Naive B cell (primary cell): Measurements from ENCODE around the gene DNAJB11. TPM values are rescaled to one million over a fixed set of nuclear protein-coding genes. Genes with fewer than 3 reads are reported as not detected.

Experiments used
- ATAC-seq, 2 donors: fragments of 150-1000 bp; cut with Tn5 transposase; 2 replicates each; pipeline ENCODE4 v1.10.0; 2021; ENCODE audit warnings: low read depth in 2 of 2, mild to moderate bottlenecking in 2 of 2, moderate library complexity in 2 of 2
- DNase-seq: peaks from one replicate; pipeline ENCODE4 v3.0.0; 2022
- H3K27ac Mint-ChIP-seq, 6 donors: one replicate each; pipeline ENCODE4 v1.8.0; 2020 to 2022; ENCODE audit warnings: mild to moderate bottlenecking in 6 of 6, mixed read lengths in 6 of 6, moderate library complexity in 5 of 6, inconsistent platforms in 2 of 6
- H3K27me3 Mint-ChIP-seq, 3 donors: one replicate each; pipeline ENCODE4 v1.8.0; 2021 to 2022; ENCODE audit warnings: mixed read lengths in 3 of 3, mild to moderate bottlenecking in 1 of 3
- H3K36me3 Mint-ChIP-seq, 2 donors: one replicate each; pipeline ENCODE4 v1.8.0; 2020 to 2022; ENCODE audit warnings: mixed read lengths in 2 of 2, inconsistent platforms in 1 of 2, mild to moderate bottlenecking in 1 of 2
- H3K4me1 Mint-ChIP-seq, 3 donors: one replicate each; pipeline ENCODE4 v1.8.0; 2020 to 2022; ENCODE audit warnings: mixed read lengths in 3 of 3, inconsistent platforms in 1 of 3, mild to moderate bottlenecking in 1 of 3, moderate library complexity in 1 of 3
- H3K4me3 Mint-ChIP-seq, 8 donors: one replicate each; pipeline ENCODE4 v1.8.0; 2020 to 2022; ENCODE audit warnings: mild to moderate bottlenecking in 8 of 8, mixed read lengths in 8 of 8, moderate library complexity in 8 of 8, inconsistent platforms in 2 of 8
- H3K9me3 Mint-ChIP-seq, 7 donors: one replicate each; pipeline ENCODE4 v1.8.0; 2020 to 2022; ENCODE audit warnings: mixed read lengths in 7 of 7, mild to moderate bottlenecking in 5 of 7, inconsistent platforms in 2 of 7, moderate library complexity in 1 of 7
- polyA plus RNA-seq, 6 donors: library from polyadenylated mRNA; unstranded; fragments of 300-500 nt; fragmentation: Illumina TruSeq; gene quantifications; one replicate each; pipeline ENCODE4 v1.2.3, GENCODE V29; 2021; ENCODE audit warnings: low read depth in 6 of 6

DNAJB11 gene
- polyA plus RNA-seq, 6 donors from 2014 or later = 31.3 to 41.1 (median 37.7) TPM

DNA sequence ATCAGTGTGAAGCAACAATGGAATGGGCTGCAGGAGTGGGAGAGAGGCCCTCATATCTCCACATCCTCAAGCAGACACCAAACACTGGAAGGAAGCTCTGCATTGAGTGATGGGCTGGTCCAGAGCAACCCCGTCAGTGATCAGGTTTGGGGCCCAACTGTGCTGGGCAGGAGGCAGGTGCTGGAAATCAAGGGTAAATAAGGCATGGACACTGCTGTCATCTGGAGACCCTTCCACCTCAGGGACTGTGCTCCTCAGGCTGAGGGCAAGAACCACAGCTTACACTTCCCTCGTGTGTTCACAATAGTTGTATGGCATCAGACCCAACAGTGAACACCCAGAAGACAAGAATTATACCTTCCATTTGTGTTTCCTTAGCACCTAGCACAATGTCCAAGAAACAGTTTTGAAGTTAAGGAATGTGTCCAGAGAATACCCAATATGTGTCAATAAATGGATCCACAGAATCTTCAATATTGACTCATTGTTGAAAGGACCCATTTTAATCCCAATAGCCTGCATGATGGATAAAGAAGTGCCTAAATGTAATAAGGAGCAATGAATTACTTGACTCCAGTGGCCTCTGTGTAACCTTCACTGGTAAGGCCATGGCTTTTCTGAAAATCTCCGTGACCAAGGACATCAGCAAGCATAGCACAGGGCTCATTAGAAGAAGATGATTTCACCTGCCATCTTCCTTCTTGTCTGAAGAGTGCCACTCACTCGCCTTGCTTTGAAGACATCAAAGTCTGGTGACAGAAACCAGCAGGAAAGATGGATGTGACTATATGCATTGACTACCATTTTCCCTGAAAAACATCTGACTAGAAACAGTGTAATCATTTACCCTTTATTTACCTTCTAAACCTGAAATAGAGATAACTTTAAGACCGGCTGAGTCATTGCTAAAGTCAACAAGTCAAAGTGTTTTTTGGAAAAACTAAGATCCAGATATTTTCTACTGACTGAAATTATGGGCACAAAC, 35.3 kb downstream of the DNAJB11 start:
- H3K4me3 Mint-ChIP-seq = no peak overlapping the region
- H3K27me3 Mint-ChIP-seq = peaks cover 13 to 24% (median 18%) of the 10 kb centered on the region in 3 donors
- DNase-seq = no peak
- no peaks in the 10 kb centered on the region for H3K4me1 Mint-ChIP-seq
- no peak overlapping the region for H3K27ac Mint-ChIP-seq
- no peak for ATAC-seq
- no peaks in the 10 kb centered on the region for H3K36me3 Mint-ChIP-seq
- no peaks in the 10 kb centered on the region for H3K9me3 Mint-ChIP-seq

DNA sequence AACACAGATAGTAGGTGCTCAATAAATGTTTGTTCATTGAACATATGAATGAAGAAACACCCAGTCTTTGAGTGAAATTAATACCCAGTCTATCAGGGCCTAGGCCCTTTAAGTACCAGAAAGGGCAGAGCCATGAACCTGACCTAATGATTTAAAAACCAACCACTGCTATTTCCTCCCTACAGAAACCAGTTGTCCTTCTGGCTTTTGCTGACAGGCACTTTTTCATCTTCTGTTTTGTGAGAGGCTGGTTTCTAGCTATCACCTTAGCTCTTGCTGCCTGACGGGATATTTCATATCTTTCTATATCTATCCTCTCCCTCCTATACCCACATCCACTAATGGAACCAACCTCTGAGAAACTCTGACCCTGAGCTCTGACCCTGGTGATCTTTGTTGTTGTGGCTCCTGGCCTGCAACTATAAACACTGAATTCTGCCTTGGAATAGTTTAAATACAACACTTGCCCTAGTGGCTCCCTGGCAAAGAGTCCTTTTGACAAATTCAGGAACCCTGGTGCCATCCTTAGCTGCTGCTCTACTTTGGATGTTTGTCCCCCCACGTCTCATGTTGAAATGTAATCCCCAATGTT, 38.2 kb downstream of the DNAJB11 start:
- Mint-ChIP-seq H3K27ac (no peak overlapping the region), H3K4me3 (no peak overlapping the region), H3K36me3 (no peaks in the 10 kb centered on the region), H3K27me3 (peaks cover 20 to 36% (median 34%) of the 10 kb centered on the region in 3 donors), H3K4me1 (no peaks in the 10 kb centered on the region), H3K9me3 (no peaks in the 10 kb centered on the region)
- ATAC-seq (no peak), DNase-seq (no peak)

DNA sequence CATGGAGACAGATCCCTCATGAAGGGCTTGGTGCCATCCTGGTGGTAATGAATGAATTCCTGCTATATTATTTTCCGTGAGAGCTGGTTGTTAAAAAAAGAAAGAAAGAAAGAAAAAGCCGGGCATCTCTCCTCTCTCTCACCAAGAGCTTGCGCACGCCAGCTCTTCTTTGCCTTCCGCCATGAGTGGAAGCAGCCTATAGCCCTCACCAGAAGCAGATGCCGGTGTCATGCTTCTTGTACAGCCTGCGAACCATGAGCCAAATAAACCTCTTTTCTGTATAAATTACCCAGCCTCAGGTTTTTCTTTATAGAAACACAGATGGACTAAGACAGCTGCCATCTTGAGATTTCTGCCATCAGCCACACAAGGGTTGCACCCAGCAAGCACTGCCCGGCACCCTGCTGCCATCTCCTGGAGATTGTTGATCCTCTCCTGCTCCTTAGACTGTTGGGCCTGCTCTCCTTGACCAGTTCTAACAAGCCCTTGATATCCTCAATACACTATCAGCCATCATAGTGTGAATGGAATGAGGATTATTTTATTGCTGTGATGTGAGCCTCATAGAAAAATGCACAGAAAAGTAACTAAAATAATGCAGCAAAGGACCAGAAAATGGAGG, 38.8 kb downstream of the DNAJB11 start:
- H3K9me3 Mint-ChIP-seq = no peaks in the 10 kb centered on the region
- ATAC-seq (no peak), DNase-seq (no peak)
- H3K27ac Mint-ChIP-seq = no peak overlapping the region
- H3K4me1 Mint-ChIP-seq = peaks cover 2 to 3% (median 2%) of the 10 kb centered on the region in 3 donors
- no peaks in the 10 kb centered on the region for H3K36me3 Mint-ChIP-seq
- peaks cover 22 to 36% (median 33%) of the 10 kb centered on the region in 3 donors for H3K27me3 Mint-ChIP-seq
- H3K4me3 Mint-ChIP-seq = no peak overlapping the region

DNA sequence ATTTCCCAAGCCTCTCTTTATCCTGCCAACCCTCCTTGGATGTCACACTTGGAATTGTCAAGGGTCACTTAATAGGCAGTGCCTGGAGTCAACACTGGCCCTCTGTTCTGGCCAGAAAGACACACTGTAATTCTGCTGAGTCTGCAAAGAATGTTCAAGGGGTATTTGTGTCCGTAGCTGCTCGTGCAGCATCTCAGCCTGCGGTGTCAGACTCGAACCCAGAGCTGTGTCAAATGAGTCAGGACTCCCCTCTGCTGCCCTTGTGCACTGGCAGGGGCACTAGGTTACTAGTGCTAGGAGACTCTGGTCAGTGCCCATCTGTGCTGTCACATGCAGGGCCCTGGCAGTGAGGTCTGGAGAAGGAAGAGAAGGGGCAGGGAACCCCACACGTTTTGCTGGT, 41.5 kb downstream of the DNAJB11 start:
- peaks cover 11 to 17% (median 14%) of the 10 kb centered on the region in 3 donors for H3K4me1 Mint-ChIP-seq

DNA sequence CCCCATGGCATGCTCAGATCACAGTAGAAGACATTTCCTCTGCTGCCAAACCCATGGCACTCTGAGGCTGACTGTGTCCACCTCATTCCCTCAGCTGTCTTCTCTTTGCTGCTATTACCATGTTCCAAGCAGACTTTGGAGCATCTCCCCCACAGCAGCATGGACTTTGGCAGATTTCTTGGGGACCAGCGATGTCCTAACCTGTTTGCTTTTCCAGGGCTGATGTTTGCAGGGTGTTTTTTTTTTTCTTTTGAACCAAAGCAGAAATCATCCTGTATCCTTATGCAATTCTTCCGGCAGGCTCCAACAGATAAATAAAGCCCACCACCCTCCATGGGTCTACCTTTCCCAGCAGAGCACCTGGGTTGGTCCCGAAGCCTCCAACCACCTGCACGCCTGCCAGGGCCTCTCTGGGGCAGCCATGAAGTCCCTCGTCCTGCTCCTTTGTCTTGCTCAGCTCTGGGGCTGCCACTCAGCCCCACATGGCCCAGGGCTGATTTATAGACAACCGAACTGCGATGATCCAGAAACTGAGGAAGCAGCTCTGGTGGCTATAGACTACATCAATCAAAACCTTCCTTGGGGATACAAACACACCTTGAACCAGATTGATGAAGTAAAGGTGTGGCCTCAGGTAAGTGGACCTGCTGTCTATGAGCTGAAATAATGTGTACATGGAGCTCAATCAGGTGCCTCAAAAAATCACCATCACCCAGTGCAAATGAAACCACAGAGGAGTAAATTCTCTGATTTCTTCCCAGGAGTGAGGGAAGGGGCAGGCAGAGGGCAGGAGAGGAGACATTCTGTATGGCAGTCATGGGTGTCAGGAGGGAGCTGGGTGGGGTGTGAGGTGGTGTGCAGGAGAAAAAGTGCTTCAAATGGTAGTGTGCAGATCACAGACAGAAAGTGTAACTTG, 42.5 kb downstream of the DNAJB11 start, which contains the start of gene AHSG:
TSS of gene AHSG (plus strand) at position 340 of the 916 bp plus-strand sequence. CDS start at position 422, 82 bp downstream.
- no peaks in the 10 kb centered on the region for H3K36me3 Mint-ChIP-seq
- ATAC-seq (no peak), DNase-seq (no peak)
- H3K4me3 Mint-ChIP-seq = no peak within 1 kb of the TSS
- peak within 1 kb of the TSS in 1 of 6 donors; percentile 64 for H3K27ac Mint-ChIP-seq
- H3K27me3 Mint-ChIP-seq = peaks cover 37 to 46% (median 39%) of the 10 kb centered on the region in 3 donors
- peaks cover 14 to 24% (median 17%) of the 10 kb centered on the region in 3 donors for H3K4me1 Mint-ChIP-seq
- no peaks in the 10 kb centered on the region for H3K9me3 Mint-ChIP-seq

More for the DNA sequence above, 41.5 kb downstream of the DNAJB11 start:
- Mint-ChIP-seq H3K9me3 (no peaks in the 10 kb centered on the region), H3K4me3 (no peak overlapping the region), H3K36me3 (no peaks in the 10 kb centered on the region), H3K27me3 (peaks cover 27 to 37% (median 30%) of the 10 kb centered on the region in 3 donors), H3K27ac (no peak overlapping the region)
- DNase-seq (no peak), ATAC-seq (no peak)

DNA sequence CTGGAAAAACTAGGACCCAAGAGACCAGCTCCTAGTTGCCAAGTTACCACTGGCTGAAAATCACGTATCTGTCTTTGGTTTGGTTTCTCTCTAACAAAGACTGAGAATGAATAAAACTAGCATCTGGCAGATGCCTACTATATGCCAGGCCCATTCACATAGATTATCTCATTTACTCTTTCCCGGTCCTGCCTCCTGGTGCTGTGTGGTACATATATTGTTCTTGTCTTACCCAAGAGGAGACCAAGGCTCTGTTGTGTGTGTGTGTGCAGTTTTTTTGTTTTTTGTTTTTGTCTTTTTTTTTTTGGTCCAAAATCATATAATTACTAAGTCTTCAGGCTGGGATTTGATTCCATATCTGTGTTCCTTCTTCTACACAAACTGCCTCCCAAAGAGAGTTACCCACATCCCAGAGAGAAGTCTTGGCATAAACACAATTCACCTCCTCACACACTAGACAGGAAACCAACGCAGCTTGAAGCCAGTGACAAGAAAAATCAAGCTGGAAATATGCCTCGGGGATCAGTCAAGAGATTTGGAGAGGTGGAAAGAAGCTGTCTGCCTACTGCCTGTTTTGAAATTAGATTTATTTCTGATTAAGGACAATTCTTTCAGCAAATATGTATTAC, 43.2 kb downstream of the DNAJB11 start:
- Mint-ChIP-seq H3K4me3 (no peak overlapping the region), H3K4me1 (peaks cover 14 to 24% (median 17%) of the 10 kb centered on the region in 3 donors), H3K27ac (no peak overlapping the region), H3K9me3 (no peaks in the 10 kb centered on the region), H3K36me3 (no peaks in the 10 kb centered on the region), H3K27me3 (peaks cover 42 to 54% (median 47%) of the 10 kb centered on the region in 3 donors)
- ATAC-seq = no peak
- no peak for DNase-seq

DNA sequence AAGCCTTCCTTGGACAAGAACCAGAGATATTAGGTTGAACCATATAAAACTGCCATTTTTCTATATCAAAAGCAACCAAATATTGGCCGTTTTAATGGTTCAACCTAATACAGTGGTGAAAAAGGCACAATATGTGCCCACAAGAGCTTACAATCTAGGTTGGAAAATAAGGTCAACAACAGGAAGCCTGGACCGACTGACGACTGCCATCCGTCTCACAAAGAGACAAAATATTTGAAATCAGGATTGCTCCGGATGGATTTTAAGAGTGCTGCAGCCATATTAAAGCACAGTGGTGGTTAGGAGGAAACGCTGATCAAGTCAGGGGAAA, 43.7 kb downstream of the DNAJB11 start:
- Mint-ChIP-seq H3K27ac (no peak overlapping the region), H3K27me3 (peaks cover 41 to 56% (median 47%) of the 10 kb centered on the region in 3 donors), H3K4me1 (peaks cover 14 to 24% (median 17%) of the 10 kb centered on the region in 3 donors), H3K9me3 (no peaks in the 10 kb centered on the region), H3K36me3 (no peaks in the 10 kb centered on the region), H3K4me3 (peak overlapping the region in 1 of 8 donors; percentile 0)
- ATAC-seq = no peak
- no peak for DNase-seq

DNA sequence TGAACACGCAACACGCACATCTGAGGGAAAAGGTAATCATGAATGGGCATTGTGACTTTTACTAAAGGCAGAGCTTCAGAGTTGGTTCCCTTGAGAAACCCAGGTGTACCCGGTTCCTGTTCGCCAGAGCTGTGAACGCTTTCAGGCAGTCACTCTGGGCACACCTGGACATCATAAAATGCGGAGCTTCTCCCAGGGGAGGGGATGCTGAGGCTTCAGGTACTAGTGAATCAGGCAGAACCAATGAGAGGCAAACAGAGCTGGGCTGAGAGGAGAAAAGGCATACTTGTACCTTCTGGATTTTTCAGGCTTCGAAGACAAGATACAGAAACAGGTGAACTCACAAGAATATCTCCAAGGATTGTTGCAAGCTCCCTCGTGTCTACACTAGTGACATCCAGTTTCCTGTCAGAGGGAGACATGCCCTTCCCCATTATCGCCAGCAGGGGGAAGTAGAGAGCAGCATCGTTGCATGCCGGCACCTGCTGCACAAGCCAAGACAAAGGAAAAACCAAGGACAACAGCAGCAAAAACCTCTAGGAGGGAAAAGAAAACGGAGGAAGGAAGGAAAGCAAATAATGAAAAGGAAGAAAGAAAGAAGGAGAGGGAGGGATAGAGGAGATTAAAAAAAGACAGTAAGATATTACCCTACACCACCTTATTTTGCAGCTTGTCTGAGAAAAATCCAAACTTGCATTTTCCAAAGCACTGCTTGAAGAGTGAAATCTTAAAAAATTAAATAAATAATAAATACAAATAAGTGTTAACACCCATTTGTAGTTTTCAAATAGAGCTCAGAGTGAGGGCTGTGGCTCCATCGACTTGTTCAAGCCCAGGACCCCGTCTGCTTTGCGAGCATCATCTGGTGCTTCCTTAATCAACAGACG, 44.3 kb downstream of the DNAJB11 start:
- peak overlapping the region in 4 of 8 donors; percentile 0 to 59 (median 20) for H3K4me3 Mint-ChIP-seq
- peaks cover 14 to 24% (median 17%) of the 10 kb centered on the region in 3 donors for H3K4me1 Mint-ChIP-seq
- H3K27ac Mint-ChIP-seq = peak overlapping the region; percentile 0 to 84 (median 34)
- no peaks in the 10 kb centered on the region for H3K36me3 Mint-ChIP-seq
- ATAC-seq (peak; percentile 59 to 63), DNase-seq (peak; percentile 68)
- no peaks in the 10 kb centered on the region for H3K9me3 Mint-ChIP-seq
- peaks cover 45 to 56% (median 47%) of the 10 kb centered on the region in 3 donors for H3K27me3 Mint-ChIP-seq

DNA sequence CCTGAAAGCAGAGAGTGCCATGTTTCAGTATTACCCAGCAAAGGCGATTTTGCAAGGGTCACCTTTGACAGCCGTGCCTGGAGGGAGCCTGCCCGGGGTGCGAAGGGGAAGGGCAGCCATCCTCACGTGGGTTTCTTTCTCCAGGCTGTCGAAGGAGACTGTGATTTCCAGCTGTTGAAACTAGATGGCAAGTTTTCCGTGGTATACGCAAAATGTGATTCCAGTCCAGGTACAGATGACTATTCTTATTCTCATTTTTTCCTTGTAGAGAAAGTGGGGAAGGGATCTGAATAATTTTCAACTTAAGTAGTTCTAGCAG, 45.7 kb downstream of the DNAJB11 start:
- H3K27me3 Mint-ChIP-seq = peaks cover 50 to 64% (median 55%) of the 10 kb centered on the region in 3 donors
- no peaks in the 10 kb centered on the region for H3K9me3 Mint-ChIP-seq
- DNase-seq (no peak), ATAC-seq (no peak)
- H3K36me3 Mint-ChIP-seq = no peaks in the 10 kb centered on the region
- no peak overlapping the region for H3K4me3 Mint-ChIP-seq
- H3K27ac Mint-ChIP-seq = no peak overlapping the region
- H3K4me1 Mint-ChIP-seq = peaks cover 14 to 24% (median 17%) of the 10 kb centered on the region in 3 donors

DNA sequence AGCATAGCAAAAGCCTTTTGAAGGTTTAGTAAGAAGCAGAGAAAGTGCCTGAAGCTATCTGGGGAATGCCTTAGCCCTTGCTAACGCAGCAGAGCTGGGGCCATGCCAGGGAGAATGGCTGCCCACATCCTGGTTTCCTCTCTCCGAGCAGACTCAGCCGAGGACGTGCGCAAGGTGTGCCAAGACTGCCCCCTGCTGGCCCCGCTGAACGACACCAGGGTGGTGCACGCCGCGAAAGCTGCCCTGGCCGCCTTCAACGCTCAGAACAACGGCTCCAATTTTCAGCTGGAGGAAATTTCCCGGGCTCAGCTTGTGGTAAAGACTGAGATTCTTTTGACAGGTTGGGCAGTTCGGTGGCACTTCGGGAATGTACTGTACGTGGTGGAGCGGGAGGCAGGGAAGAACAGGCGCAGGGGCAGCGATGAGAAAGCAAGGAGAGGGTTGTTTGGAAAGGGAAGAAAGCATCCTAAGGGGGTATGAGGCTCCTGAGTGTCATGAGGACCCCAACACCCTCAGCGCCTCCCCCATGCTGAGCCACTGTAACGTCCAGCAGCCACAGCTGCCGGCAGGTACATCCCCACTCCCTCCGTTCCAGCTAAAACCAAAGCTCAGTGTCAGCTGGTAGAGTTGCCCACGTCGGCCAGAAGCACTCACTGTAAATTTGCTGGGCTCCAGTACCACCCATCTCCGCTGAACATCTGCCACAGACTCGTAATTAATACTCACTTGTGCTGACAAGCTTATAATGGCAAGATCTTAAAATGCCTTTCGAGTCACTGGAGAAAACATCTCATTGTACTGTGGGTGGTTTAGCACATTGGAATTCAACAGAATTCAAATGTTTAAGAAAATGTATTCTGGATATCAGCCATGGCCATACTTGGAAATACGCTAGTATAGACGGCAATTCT, 46.8 kb downstream of the DNAJB11 start:
- Mint-ChIP-seq H3K36me3 (no peaks in the 10 kb centered on the region), H3K9me3 (no peaks in the 10 kb centered on the region), H3K27ac (peak overlapping the region in 1 of 6 donors; percentile 64), H3K4me1 (peaks cover 14 to 24% (median 17%) of the 10 kb centered on the region in 3 donors), H3K27me3 (peaks cover 50 to 59% (median 56%) of the 10 kb centered on the region in 3 donors), H3K4me3 (peak overlapping the region in 6 of 8 donors; percentile 39 to 71 (median 66))
- peak; percentile 69 for DNase-seq
- peak; percentile 89 to 92 for ATAC-seq
